Endothelial cell of umbilical vein (primary cell): ENCODE measurements around the gene CNTROB. TPM values are rescaled to one million over a fixed set of nuclear protein-coding genes. Genes with fewer than 3 reads are reported as not detected.
A peak's percentile ranks its signal among the peaks of the same experiment; 100 is the strongest.

Experiments used
- BruUV-seq: library from RNA; stranded (reverse); fragments of 400-500 nt; replicated peaks from 2 replicates; lab custom pipeline; 2021; lab: Mats Ljungman, UMichigan
- CTCF ChIA-PET: fragments of 300-600, 350-600 bp; sonication (Branson Sonifier 250); formaldehyde crosslinking; loops from one replicate; lab custom pipeline; 2021; ENCODE audit warnings: antibody characterized with exemption, inconsistent platforms; lab: Charles Lee
- POLR2A ChIA-PET: fragments of 300-600, 350-600 bp; sonication (Branson Sonifier 250); formaldehyde crosslinking; loops from one replicate; lab custom pipeline; 2021; ENCODE audit warnings: antibody characterized with exemption, inconsistent platforms; lab: Charles Lee
- DNase-seq: peaks from one replicate; pipeline ENCODE4 v3.0.0-alpha.2; 2011; ENCODE audit warnings: low read depth, low spot score
- FAIRE-seq: peaks from 2 replicates; lab custom pipeline; 2011; peaks lifted over from hg19 to GRCh38; lab: Jason Lieb, UNC
- H2AFZ ChIP-seq: 2 replicates; pipeline ENCODE4 v1.6.0; 2012; ENCODE audit warnings: low read depth, low read length, control low read depth, inconsistent platforms
- H3K27ac ChIP-seq: 2 replicates; pipeline ENCODE4 v1.5.1; 2011; ENCODE audit warnings: low read depth, mild to moderate bottlenecking, control low read depth, low read length, moderate library complexity; ENCODE audit not compliant: insufficient read depth
- H3K27me3 ChIP-seq, 2 experiments: 2 replicates each; pipeline versions ENCODE4 v1.6.0 to v1.6.1; 2011; ENCODE audit warnings: low read length in 2 of 2, mixed read lengths in 1 of 2; ENCODE audit not compliant: control insufficient read depth in 2 of 2, insufficient read depth in 2 of 2
- H3K36me3 ChIP-seq, 2 experiments: 2 replicates in 1 of 2; 3 replicates in 1 of 2; pipeline ENCODE4 v1.5.1; 2011; ENCODE audit warnings: low read length in 2 of 2, mild to moderate bottlenecking in 1 of 2, moderate library complexity in 1 of 2; ENCODE audit not compliant: control insufficient read depth in 2 of 2, insufficient read depth in 2 of 2; ENCODE audit errors: extremely low read depth in 1 of 2
- H3K4me1 ChIP-seq: 3 replicates; pipeline ENCODE4 v1.5.1; 2011; ENCODE audit warnings: mild to moderate bottlenecking, low read length; ENCODE audit not compliant: control insufficient read depth, insufficient read depth; ENCODE audit errors: extremely low read depth
- H3K4me2 ChIP-seq: 2 replicates; pipeline ENCODE4 v1.6.1; 2011; ENCODE audit warnings: low read length, control low read depth, mixed read lengths; ENCODE audit not compliant: insufficient read depth
- H3K4me3 ChIP-seq, 3 experiments: fragments of 200-600 bp in 1 of 3; sonication (generic), shearing (Covaris generic) in 1 of 3; replicated peaks in 1 of 3; 2 replicates each; pipeline ENCODE4 v1.5.1; 2011 to 2016; ENCODE audit warnings: control low read depth in 3 of 3, low read length in 3 of 3, mild to moderate bottlenecking in 2 of 3, inconsistent platforms in 1 of 3, low read depth in 1 of 3, moderate library complexity in 1 of 3; ENCODE audit not compliant: insufficient read depth in 1 of 3
- H3K79me2 ChIP-seq: 2 replicates; pipeline ENCODE4 v1.6.0; 2012; ENCODE audit warnings: low read length, inconsistent platforms; ENCODE audit not compliant: control insufficient read depth, insufficient read depth
- H3K9ac ChIP-seq: replicated peaks from 2 replicates; pipeline ENCODE3; 2011; ENCODE audit warnings: low read length, control low read depth; ENCODE audit not compliant: insufficient read depth; ENCODE audit errors: extremely low read depth
- H3K9me1 ChIP-seq: replicated peaks from 3 replicates; pipeline ENCODE4 v1.6.0; 2011; ENCODE audit warnings: mild to moderate bottlenecking, low read length; ENCODE audit not compliant: control insufficient read depth, insufficient read depth; ENCODE audit errors: extremely low read depth
- H3K9me3 ChIP-seq: replicated peaks from 2 replicates; pipeline ENCODE4 v1.5.1; 2012; ENCODE audit warnings: low read length, inconsistent platforms; ENCODE audit not compliant: control insufficient read depth, insufficient read depth
- H4K20me1 ChIP-seq: replicated peaks from 2 replicates; pipeline ENCODE3; 2011; ENCODE audit warnings: mild to moderate bottlenecking, low read length; ENCODE audit not compliant: control insufficient read depth, insufficient read depth; ENCODE audit errors: extremely low read depth
- CTCF ChIP-seq, 2 donors: IDR thresholded peaks; 1 replicate in 1 of 2; 2 replicates in 1 of 2; pipeline ENCODE4 v1.5.1; 2011; ENCODE audit warnings: low read length in 2 of 2, mild to moderate bottlenecking in 2 of 2, moderate library complexity in 2 of 2, control low read depth in 1 of 2, inconsistent platforms in 1 of 2, low read depth in 1 of 2; ENCODE audit not compliant: insufficient read depth in 1 of 2; ENCODE audit errors: extremely low read depth in 1 of 2
- EZH2 ChIP-seq: IDR thresholded peaks from 2 replicates; pipeline ENCODE4 v1.6.1; 2012; ENCODE audit warnings: borderline replicate concordance, low read depth, mild to moderate bottlenecking, moderate library complexity, low read length, inconsistent platforms; ENCODE audit not compliant: severe bottlenecking
- FOS ChIP-seq: IDR thresholded peaks from 2 replicates; pipeline ENCODE4 v1.6.1; 2011; ENCODE audit warnings: mild to moderate bottlenecking, low read length, moderate library complexity, borderline replicate concordance; ENCODE audit not compliant: insufficient read depth
- GATA2 ChIP-seq: IDR thresholded peaks from 2 replicates; pipeline ENCODE4 v1.7.0; 2011; ENCODE audit warnings: low read depth, mild to moderate bottlenecking, moderate library complexity, mixed read lengths, low read length; ENCODE audit not compliant: insufficient read length, insufficient read depth
- JUN ChIP-seq: IDR thresholded peaks from 2 replicates; pipeline ENCODE4 v1.6.1; 2011; ENCODE audit warnings: borderline replicate concordance, low read depth; ENCODE audit not compliant: insufficient read length, insufficient read depth
- MAX ChIP-seq: IDR thresholded peaks from 2 replicates; pipeline ENCODE4 v1.6.1; 2011; ENCODE audit not compliant: insufficient read depth, insufficient read length
- MYC ChIP-seq: IDR thresholded peaks from one replicate; pipeline ENCODE4 v1.6.1; 2011; ENCODE audit warnings: mild to moderate bottlenecking, low read depth, low read length
- POLR2A ChIP-seq: IDR thresholded peaks from 2 replicates; pipeline ENCODE4 v1.6.1; 2012; ENCODE audit warnings: low read depth, mild to moderate bottlenecking, control low read depth, low read length
- POLR2AphosphoS5 ChIP-seq: IDR thresholded peaks from 2 replicates; pipeline ENCODE4 v1.6.1; 2012; ENCODE audit warnings: low read depth, mild to moderate bottlenecking, control low read depth, low read length, moderate library complexity; ENCODE audit not compliant: insufficient read depth
- dilution Hi-C: fragments of 300-500 bp; cut with MboI; formaldehyde crosslinking; loops from one replicate; pipeline ENCODE4 v1.15.0; 2019; ENCODE audit warnings: low sequenced_read_pairs; ENCODE audit not compliant: extremely low pct_ligation_motif_present
- intact Hi-C: fragments of 100-400 bp; cut with micrococcal nuclease; formaldehyde crosslinking; loops from one replicate; pipeline ENCODE4 v1.10.0; 2022
- polyA plus RNA-seq, 4 experiments: library from polyadenylated mRNA; depleted of rRNA in 3 of 4; stranded (reverse) in 3 of 4; unstranded in 1 of 4; fragments of >200 nt; gene quantifications; 2 replicates each; pipeline versions ENCODE4 v1.2.1 to v1.2.3, GENCODE V29; 2011 to 2012; ENCODE audit warnings: missing spikeins in 1 of 4
- total RNA-seq: library from RNA; stranded (reverse); gene quantifications from 2 replicates; pipeline ENCODE4 v1.2.3, GENCODE V29; 2021

The CNTROB gene
- total and polyA plus RNA-seq, 2 donors (not counting 3 experiments of a cell fraction or from before 2014, with no cell fraction given), result 24.9 to 47.2 TPM

GRCh38 chr17:7956228-7956965, 24.4 kb downstream of the CNTROB start:
- H3K27ac ChIP-seq, result no peak overlapping the region
- FAIRE-seq (peak; percentile 46), DNase-seq (peak; percentile 25)
- dilution Hi-C loops, result no loop called here
- no peak overlapping the region for H2AFZ ChIP-seq
- no peak overlapping the region for H3K4me2 ChIP-seq
- no peaks in the 10 kb centered on the region for H3K9me1 ChIP-seq
- H3K4me3 ChIP-seq, result no peak overlapping the region
- no peak overlapping the region for H3K9ac ChIP-seq
- no peaks in the 10 kb centered on the region for H3K36me3 ChIP-seq
- intact Hi-C loops, result no loop called here
- ChIA-PET CTCF (interaction anchor here (0.7 to 1.7 kb wide), 6 partner anchors 10 to 85 kb away, joined by 3 to 4 read pairs (median 4); no protein-coding TSS in a partner anchor), POLR2A (interaction anchor here (0.7 kb wide), 1 partner anchor 23 kb away, joined by 5 read pairs; no protein-coding TSS in a partner anchor)
- no peaks in the 10 kb centered on the region for H3K79me2 ChIP-seq
- no peaks in the 10 kb centered on the region for H3K4me1 ChIP-seq
- no peaks in the 10 kb centered on the region for H4K20me1 ChIP-seq
- H3K27me3 ChIP-seq, result peaks cover under 1 to 2% of the 10 kb centered on the region in 2 experiments
- no peak for TF ChIP-seq MYC
- no peak for TF ChIP-seq JUN
- no peak for TF ChIP-seq POLR2AphosphoS5
- no peak for TF ChIP-seq CTCF (IDR thresholded peaks at IDR 0.05; ENCODE audit: extremely low read depth in 1 of 2, insufficient read depth in 1 of 2, low read depth in 1 of 2, low read length in 2 of 2)
- no peak for TF ChIP-seq FOS
- no peak for TF ChIP-seq EZH2
- no peak for TF ChIP-seq POLR2A
- no peak for TF ChIP-seq MAX
- TF ChIP-seq GATA2, result no peak
- no peaks in the 10 kb centered on the region for H3K9me3 ChIP-seq
- BruUV-seq, result no TSS peak
